GM21515 (cell line): ENCODE results near the gene GAK.
"Not testable (repeated sequence)": the region's sequence is repeated elsewhere in the genome, so short reads cannot be mapped to it uniquely, and the experiment has no call there.

ENCODE experiments used
- ATAC-seq: cut with Tn5 transposase; IDR thresholded peaks from one replicate; pipeline ENCODE4 v1.9.1; 2021; ENCODE audit not compliant: unreplicated experiment

GAK gene

DNA sequence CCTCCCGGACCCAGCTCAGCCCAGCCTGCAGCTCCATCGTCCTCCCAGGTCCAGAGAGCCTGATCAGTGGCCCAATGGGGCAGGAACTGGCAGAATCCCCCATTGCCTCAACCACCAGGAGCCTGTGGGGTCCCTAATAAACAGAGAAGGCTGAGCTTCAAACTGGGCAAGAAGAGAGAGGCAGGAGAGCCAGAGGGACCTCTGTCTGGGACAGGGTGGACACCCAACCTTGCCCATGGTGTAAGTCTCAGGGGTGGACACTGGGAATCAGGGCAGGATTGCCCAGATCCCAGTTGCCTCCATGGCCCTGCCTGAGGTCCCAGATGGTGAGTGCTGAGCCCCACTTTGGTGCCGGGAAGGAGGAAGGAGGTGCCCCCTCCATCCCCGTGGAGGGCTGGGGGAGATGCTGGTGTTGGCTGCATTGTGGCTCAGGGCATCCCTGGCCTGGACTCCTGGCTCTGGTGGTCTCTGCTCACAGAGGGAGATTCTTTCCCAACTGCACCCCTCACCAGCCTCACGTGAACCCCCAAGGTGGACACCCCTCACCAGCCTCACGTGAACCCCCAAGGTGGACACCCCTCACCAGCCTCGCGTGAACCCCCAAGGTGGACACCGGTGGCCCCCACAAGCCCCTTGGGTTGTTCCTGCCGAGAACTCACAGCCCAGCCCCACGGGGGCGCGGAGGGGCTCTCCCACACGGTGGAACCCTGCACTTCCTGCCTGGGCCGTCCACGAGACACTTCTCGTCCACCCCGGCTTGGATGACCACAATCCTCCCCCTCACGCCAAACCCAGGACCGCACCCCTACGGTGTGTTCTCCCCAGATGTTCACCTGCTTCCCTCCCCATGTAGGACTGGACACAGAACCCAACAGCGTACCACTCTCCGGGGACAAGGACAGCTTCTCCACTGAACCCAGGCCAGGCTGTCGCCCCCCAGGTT lies 111.6 kb downstream of the GAK start:
- ATAC-seq, result no peak

DNA sequence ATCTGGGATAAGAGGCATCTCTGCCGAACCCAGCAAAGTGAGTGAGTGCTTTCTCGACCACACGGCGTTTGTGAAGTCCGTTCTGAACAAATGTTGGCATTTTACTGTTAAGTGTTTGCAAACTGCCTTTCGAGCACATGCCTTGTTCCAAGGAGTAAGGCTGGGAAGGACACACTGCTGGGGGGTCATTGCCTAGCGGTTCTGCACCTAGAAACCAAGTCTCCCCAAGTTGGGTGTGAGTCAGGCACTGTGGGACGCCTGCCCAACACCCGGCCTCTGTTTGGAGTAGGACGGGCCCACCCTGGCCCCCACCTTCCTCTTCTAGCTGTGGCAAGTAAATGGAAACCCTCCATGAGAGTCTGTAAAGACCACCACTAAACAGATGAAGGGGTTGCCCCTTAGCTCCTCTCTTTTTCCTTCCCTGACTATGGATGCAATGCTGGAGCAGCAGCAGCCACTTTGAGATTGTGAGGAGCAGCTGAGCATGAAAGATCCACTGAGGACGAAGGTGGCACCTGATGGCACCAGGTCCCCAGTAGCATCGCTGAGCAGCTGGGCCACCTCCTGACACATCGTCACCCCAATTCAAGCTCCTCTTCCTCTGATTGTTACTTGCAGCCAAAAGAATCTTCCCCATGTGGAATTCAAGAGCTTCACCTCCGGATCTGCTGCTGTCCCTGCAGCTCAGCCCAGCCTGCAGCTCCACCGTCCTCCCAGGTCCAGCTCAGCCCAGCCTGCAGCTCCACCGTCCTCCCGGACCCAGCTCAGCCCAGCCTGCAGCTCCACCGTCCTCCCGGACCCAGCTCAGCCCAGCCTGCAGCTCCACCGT lies 112.5 kb downstream of the GAK start:
- ATAC-seq, result no peak

DNA sequence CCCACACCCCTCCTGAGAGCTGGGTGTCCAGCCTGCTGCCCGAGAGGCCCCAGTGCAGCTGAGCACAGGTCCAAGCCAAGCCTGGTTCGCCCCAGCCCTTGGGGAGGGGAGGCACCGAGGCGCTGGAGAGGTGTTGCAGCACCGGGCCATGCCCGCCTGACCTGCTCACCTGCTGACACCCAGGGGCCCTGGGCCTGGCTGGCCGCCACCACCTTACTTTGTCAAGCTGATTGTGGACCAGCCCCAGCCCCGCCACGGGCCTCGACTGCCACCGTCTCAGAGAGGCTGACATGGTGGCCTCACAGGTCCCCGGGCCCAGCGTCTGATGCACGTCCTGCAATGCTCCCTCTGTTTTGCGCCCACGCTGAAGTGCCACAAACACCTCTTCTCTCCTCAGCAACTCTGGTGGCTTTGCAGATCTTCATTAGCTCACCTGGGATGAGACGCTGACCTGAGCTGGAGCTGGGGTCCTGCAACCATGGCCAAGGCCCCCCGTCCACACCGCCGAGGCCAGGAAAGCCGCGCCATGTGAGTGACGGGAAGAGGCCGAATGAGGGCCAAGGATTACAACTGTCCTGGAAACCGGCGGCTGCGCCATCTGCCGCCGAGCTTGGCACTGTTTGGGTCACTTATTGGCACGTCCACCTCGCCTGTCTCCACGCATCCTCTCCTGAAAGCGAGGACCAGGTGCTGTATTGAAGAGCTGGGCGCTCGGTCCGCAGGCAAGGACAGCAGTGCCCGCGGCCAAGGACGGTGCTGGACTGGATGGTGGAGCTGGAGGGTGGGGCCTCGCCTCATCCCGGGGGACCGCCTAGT lies 113.8 kb downstream of the GAK start:
- ATAC-seq, result no peak

DNA sequence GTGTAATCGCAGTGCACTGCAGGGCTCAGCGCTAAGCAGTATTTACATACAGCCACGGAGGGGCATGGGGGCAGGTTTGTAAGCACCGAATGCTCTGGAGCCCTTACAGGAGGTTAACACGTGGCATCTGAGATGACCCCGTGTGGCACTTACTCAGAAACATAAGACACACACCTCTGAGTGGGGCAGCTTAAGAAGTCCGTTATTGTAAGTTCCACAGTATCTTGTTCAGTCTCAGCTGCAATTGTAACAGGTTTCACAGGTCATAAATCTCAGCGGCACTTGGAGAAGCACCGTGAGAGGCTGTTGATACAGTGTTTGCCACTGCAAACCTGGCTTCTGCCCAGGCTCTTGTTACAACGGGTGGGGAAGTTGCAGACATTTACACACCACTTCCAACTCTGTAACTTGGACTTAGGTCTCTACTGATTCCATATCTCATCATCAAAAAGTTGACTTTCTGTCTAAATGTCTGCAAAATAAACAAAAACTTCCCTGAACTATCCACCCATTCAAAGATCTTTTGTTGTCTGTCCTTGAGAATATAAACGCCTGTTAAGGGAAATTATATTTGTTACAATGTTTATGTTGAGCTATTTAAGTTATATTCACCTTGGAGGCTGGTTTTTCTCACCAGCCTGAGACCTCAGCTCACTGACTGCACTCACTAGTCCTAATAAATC lies 116.5 kb downstream of the GAK start:
- no peak for ATAC-seq

DNA sequence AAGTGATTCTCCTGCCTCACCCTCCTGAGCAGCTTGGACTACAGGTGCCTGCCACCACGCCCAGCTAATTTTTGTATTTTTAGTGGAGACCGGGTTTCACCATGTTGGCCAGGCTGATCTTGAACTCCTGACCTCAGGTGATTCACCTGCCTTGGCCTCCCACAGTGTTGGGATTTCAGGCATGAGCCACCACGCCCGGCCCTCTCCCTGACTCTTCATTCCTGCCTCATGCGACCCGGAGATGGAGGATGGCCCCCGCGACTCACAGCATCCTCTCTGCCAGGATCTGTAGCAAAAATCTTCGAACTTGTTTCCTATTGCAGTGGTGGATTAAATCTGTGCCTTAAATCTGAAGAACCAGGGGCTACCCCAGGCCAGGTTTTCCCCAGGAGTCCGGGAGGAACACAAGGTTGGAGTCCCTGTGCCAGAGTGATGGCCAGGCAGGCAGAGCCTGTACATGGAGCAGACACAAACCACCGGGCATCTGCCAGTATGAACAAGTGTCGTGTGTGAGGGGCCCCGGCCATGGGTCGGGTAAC lies 117.7 kb downstream of the GAK start:
- no peak for ATAC-seq

DNA sequence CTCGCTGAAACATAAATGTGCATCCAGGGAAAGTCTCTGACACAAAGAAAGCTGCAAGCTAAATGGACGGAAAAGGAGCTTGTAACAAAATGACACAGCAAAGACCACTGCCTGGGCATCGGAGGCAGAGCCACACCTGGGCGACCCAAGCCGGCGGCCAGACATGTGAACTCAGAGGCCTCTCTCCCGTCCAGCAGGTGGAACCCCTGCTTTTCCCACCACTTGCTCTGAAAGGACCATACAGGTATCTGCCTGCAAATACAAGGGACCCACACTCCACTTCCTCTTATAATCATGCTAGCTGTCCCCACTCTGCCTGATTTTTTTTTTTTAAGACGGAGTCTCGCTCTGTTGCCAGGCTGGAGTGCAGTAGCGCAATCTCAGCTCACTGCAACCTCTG lies 118.2 kb downstream of the GAK start:
- ATAC-seq, result no peak

DNA sequence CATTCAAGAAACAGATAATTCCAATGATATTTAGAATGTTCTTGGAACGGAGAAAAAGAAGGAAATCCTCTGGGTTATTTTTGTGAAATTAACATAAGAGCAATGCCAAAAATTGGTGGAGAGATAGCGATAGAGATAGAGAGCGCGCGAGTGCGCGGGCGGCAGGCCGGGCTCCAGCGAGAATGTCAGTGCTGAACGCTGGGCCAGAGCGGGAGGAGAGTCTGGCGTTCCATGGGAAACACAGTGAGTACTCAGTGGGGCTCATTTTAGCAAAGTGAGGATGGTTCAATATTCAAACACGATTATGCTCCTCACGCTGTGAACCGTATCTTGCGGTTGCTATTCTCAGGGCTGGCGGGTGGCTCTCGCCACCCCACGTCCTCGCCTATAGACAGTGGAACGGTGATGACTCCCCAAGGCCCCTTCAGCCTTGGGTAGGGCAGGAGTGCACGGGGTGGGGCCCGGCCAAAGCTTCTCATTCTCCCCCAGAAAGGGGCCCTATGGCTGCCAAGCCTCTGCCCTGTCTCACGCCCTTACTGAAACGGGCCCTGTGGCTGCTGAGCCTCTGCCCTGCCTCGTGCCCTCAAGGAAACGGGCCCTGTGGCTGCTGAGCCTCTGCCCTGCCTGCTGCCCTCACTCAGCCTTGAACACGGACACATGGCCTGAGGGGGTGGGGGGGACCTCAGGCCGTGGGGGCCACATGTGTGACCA lies 123.1 kb downstream of the GAK start:
- ATAC-seq, result no peak

DNA sequence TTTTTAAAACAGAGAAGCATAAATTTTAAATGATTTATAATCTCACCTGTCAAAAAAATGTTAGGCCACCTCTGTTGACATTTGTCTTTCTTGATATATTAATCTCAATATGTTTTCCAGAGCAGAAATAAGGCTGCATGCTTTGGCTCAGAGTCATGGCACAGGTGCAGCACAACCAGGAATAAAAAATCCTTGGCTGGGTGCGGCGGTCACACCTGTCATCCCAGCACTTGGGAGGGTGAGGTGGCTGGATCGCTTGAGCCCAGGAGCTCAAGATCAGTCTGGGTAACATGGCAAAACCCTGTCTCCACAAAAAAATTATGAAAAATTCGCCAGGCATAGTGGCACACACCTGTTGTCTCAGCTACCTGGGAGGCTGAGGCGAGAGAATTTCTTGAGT lies 124.3 kb downstream of the GAK start:
- no peak for ATAC-seq

DNA sequence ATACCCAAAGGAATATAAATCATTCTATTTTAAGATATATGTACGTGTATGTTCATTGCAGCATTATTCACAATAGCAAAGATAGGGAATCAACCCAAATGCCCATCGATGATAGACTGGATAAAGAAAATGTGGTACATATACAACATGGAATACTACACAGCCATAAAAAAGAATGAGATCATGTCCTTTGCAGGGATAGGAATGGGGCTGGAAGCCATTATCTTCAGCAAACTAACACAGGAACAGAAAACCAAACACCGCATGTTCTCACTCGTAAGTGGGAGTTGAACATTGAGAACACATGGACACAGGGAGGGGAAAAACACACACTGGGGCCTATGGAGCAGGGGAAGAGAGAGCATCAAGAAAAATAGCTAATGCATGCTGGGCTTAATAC lies 125.1 kb downstream of the GAK start:
- ATAC-seq, result not testable (repeated sequence)

DNA sequence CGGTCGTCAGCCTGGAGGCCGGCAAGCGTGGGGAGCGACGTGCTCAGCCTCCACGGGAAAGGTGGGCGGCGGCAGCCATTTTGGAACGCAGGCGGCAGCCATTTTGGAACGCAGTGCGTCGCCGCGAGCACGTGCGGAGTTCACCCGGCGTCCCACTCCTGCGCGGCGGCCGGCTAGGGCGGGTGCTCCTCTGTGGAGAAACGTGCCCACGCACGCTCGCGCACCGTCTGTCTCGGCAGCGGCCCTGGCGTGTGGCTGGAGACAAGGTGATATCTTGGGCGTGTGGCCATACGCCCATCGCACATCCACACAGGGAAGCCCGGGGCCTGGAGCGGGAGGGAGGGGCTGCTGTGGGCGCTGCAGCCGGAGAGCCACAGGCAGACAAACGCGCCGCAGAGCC lies 127.3 kb downstream of the GAK start:
- no peak for ATAC-seq

DNA sequence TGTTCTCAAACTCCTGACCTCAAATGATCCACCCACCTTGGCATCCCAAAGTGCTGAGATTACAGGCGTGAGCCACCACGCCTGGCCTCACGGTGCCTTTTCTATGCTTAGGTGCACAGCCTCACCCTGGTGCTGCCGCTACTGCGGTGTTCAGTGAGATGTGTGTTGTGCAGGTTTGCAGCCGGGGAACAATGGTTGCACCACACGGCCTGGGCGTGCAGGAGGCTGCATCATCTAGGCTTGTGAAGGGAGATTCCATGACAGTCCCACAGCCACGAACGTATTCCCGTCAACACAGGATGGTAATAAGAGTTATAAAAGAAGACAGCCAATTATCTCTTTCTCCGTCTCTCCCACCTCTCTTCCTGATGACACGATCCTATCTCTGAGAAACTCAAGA lies 128.2 kb downstream of the GAK start:
- ATAC-seq, result no peak

DNA sequence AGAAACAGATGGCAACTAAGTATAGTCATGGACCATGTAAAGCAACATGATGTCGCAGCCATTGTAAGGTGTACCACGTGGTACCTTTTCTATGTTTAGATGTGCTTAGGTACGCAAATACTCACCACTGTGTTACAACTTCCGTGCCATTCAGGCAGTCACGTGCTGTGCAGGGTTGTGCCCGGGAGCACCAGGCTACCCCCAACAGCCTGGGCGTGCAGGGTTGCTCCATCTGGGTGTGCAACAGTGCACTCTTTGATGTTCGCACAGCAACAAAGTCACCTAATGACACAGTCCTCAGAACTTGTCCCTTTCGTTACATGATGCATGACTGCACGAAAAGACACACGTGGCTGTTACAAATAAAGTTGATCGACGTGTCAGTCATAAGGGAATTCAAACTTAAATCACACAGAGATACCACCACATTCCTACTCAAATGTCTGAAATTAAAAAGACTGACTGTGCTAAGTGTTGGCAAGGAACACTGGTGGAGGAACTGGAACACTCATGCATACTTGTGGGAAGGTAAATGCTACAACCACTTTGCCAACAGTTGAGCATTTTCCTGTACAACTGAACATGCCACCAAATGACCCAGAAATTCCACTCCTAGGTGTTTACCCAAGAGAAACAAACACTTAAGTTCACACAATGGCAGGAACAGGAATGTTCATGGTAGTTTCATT lies 130.5 kb downstream of the GAK start:
- ATAC-seq, result no peak
